ENCODE data around the gene SCIN.

DNA sequence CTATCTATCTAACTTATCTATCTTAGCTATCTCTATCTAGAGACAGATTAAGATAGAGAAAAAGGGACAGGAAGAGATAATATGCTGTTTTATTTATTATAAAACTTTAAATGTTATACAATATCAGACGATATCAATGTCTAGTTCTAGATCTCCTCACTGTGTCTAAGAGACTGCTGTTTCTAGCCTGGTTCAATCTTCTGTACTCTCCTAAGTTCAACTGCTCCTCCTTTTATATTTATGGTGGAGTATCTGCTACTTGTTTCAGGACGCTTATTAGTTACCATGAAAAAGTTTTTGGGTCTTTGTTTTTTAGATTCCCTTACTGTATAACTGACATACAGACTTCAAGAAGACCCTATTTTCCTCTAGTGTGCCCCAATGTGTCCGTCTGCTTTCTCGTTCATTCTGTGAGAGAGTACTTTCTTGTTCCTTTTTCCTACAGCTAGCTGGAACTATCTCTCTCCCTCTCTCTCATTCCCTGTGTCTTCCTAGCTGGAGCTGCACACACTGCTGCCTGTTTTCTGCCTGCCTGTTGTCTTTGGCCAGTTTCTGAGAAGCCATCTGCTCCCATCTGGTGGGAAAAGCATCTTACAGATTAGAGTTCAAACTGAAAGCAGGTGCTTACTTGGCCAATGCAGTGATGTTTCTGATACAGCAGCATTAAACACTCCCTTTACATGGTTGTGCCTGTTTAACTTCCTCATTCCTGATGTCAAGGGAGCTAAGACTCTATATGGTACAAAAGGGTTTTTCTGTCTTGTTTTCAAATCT, 67.5 kb downstream of the SCIN start:
- TF ChIP-seq YY1 (IDR thresholded peaks at IDR 0.05; ENCODE audit: low read depth) = no peak
- no peak for TF ChIP-seq SIN3A (IDR thresholded peaks at IDR 0.05; ENCODE audit: borderline replicate concordance, low read depth, low read length)
- TF ChIP-seq NRF1 (IDR thresholded peaks at IDR 0.05; ENCODE audit: low read depth, low read length) = no peak
- TF ChIP-seq CTCF (IDR thresholded peaks at IDR 0.05) = no peak
- no peak for TF ChIP-seq POLR2AphosphoS5 (IDR thresholded peaks at IDR 0.05; ENCODE audit: low read depth, low read length)
- TF ChIP-seq EZH2phosphoT487 (IDR thresholded peaks at IDR 0.05; ENCODE audit: borderline replicate concordance, low read depth) = no peak
- TF ChIP-seq RXRA (IDR thresholded peaks at IDR 0.05; ENCODE audit: borderline replicate concordance, low read depth) = no peak
- TF ChIP-seq MXI1 (IDR thresholded peaks at IDR 0.05; ENCODE audit: low read depth, low read length) = no peak
- TF ChIP-seq GABPA (IDR thresholded peaks at IDR 0.05; ENCODE audit: low read depth) = no peak
- peak; percentile 19; the same call in 1 of the 2 replicates for TF ChIP-seq RAD21 (IDR thresholded peaks at IDR 0.05; ENCODE audit: low read length)
- TF ChIP-seq FOSL2 (IDR thresholded peaks at IDR 0.05; ENCODE audit: borderline replicate concordance, low read depth) = no peak
- TF ChIP-seq, protein P1, sequence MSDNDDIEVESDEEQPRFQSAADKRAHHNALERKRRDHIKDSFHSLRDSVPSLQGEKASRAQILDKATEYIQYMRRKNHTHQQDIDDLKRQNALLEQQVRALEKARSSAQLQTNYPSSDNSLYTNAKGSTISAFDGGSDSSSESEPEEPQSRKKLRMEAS (IDR thresholded peaks at IDR 0.05; ENCODE audit: low read depth) = no peak
- TF ChIP-seq SMC3 (IDR thresholded peaks at IDR 0.05; ENCODE audit: low read depth, low read length) = 0 out of 2 replicates have a peak, but pooled peaks have one; percentile 1

Data from SK-N-SH (cell line).